Prostate gland (tissue), 2 donors: Measurements from ENCODE around the gene NOS2.

Source experiments
- POLR2A ChIP-seq: fragments of 450-650 bp; IDR thresholded peaks from one replicate; pipeline ENCODE4 v1.6.1; 2016; ENCODE audit warnings: antibody characterized with exemption, mild to moderate bottlenecking
- POLR2AphosphoS5 ChIP-seq: sonication (generic); formaldehyde crosslinking; IDR thresholded peaks from one replicate; pipeline ENCODE4 v1.6.1; 2017; ENCODE audit warnings: antibody characterized with exemption
- TF ChIP-seq, protein P1 (sequence below), 4 experiments: fragments of 200-600 bp in 2 of 4; fragments of 450-650 bp in 2 of 4; sonication (generic) in 2 of 4; IDR thresholded peaks; 1 replicate in 3 of 4; 2 replicates in 1 of 4; pipeline ENCODE4 v1.5.1; 2016 to 2019; ENCODE audit warnings: antibody characterized with exemption in 4 of 4, mild to moderate bottlenecking in 2 of 4, moderate library complexity in 2 of 4

DNA sequence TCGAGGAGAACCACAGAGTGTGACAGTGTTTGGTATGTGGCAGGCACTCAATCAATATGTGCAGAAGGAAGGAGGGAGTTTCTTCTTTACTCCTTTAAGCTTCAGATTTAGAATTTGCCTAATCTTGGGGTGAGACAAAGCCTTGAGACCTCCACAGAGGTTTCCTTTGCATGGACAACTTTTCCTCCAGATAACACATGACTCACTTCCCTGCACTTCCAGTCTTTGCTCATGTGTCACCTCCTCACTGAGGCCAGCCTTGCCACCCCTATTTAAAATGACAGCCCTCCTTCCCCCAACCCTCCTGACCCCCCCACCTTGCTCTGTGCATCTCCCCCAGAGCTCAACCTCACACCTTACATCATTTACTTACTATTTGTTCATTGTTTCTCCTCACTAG is 17.4 kb upstream of the NOS2 start:
- TF ChIP-seq POLR2AphosphoS5 (no peak), POLR2A (no peak)
- TF ChIP-seq, protein P1, sequence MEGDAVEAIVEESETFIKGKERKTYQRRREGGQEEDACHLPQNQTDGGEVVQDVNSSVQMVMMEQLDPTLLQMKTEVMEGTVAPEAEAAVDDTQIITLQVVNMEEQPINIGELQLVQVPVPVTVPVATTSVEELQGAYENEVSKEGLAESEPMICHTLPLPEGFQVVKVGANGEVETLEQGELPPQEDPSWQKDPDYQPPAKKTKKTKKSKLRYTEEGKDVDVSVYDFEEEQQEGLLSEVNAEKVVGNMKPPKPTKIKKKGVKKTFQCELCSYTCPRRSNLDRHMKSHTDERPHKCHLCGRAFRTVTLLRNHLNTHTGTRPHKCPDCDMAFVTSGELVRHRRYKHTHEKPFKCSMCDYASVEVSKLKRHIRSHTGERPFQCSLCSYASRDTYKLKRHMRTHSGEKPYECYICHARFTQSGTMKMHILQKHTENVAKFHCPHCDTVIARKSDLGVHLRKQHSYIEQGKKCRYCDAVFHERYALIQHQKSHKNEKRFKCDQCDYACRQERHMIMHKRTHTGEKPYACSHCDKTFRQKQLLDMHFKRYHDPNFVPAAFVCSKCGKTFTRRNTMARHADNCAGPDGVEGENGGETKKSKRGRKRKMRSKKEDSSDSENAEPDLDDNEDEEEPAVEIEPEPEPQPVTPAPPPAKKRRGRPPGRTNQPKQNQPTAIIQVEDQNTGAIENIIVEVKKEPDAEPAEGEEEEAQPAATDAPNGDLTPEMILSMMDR (IDR thresholded peaks at IDR 0.05): no peak
